Stimulated activated CD4-positive, alpha-beta T cell treated with anti-CD3 and anti-CD28 coated beads, Interleukin-4, amount 100 ng/mL, for 48 hours (primary cell): ENCODE results near the gene PDE8A.
"Not testable (repeated sequence)": the region's sequence is repeated elsewhere in the genome, so short reads cannot be mapped to it uniquely, and the experiment has no call there.

Source experiments
- DNase-seq, 2 donors: peaks; one replicate each; pipeline ENCODE4 v3.0.0-alpha.2; 2020; ENCODE audit warnings: low read depth in 2 of 2

PDE8A gene

GRCh38 chr15:85011160-85011571 lies 29.5 kb downstream of the PDE8A start:
- DNase-seq: no peak

GRCh38 chr15:85011724-85012123 lies 30.1 kb downstream of the PDE8A start:
- not testable (repeated sequence) for DNase-seq

DNA sequence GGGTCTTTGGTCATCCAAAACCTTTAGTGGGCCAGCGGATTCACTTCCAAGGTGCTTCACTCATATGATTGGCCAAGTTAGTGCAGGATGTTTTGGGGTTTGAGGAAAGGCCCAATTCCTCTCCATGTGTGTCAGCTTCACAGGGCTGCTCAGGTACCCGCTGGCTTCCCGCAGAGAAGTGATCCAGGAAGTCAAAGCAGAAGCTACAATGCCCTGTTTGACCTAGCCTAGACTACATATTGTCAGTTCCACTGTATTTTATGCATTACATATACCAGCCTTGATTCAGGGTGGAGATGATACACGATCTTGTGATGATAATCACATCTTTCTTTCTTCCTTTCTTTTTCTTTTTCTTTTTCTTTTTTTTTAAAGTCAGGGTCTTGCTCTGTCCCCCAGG lies 32.1 kb downstream of the PDE8A start:
- no peak for DNase-seq

- no peak for DNase-seq
These were observed 33.3 kb downstream of the PDE8A start for GRCh38 chr15:85014932-85015331.

DNA sequence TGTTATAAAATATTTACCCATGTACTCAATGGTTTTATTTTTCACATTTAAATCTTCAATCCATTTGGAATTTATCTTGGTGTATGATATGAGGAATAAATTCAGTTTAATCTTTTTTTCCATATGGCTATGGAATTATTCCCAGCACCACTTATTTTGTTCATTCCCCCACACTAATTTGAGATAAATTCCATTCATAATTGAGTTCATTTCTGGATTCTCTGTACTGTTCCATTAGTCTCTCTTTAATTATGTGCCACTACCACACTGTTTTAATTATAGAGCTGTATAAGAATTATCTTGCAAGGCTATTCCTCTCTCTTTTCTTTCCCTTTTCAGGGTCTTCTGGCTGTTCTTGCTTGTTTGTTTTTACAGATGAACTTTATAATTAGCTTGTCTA lies 34.6 kb downstream of the PDE8A start:
- no peak for DNase-seq

DNA sequence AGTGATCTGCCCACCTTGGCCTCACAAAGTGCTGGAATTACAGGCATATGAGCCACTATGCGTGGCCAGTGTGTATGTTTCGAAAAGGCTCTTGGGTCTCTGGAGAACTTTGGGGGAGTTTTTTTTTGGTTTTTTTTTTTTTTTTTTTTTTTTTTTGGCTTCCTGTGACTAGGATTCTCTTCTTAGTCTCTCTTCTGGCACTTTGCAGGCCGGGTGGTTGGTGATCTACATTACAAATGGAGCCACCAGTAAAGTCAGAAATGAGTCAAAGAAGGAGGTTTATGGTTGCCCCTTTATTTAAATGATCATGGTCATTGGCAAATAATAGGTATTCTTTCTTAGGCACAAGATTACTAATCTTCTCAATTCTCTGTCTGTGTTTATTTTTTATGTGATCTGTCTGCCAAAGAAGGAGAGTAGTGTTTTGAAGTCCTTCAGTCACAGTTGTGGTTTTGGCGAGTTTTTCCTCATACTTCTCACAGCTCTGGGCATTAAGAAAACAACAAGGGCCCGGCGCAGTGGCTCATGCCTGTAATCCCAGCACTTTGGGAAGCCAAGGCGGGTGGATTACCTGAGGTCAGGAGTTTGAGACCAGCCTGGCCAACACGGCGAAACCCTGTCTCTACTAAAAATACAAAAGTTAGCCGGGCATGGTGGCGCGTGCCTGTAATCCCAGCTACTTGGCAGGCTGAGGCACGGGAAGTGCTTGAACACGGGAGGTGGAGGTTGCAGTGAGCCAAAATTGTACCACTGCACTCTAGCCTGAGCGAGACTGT lies 38.3 kb downstream of the PDE8A start:
- no peak for DNase-seq

GRCh38 chr15:85021409-85021808 lies 39.8 kb downstream of the PDE8A start:
- DNase-seq: no peak

DNA sequence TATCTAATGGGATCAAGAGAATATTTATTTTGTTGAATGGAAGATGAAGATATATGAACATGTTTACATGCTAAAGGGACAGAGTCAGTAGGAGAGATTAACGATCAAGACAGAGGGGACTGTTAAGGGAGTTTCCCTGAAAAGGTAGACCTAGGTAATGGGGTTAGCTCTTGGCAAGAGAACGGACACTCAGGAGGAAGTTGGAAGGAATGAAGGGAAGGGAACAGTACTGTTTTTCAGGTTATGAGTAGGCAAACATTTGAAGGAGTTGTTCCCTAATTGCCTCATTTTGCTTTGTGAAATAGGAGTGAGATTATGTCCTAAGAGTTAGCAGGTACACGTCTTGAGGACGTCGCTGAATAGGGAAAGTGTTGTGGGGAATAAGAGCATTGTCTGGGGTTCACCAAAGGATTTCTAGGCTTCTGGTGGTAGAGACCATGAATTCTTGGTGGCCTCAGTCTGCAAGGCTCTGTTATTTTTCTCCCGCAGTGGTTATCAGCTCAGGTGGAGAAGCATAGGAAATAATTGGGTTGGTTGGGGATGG lies 41.3 kb downstream of the PDE8A start:
- DNase-seq: no peak

DNA sequence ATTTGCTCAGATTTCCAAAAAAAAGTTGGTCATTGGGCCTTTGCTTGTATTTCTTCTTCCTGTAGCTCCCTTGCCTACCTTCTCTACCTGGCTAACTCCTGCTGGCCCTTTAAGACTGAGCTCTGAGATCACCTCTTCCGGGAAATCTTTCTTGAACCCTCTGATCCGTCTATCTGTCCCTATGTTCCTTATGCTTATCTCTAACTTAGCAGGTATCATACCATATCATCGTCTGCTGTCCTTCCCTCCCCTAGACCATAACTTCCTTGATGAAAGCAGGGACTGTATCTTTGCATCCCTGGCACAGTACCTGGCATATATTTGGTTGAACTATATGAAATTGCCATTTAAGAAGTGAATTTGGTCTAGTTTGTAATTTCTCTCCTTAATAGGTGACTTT lies 42.3 kb downstream of the PDE8A start:
- no peak for DNase-seq

DNA sequence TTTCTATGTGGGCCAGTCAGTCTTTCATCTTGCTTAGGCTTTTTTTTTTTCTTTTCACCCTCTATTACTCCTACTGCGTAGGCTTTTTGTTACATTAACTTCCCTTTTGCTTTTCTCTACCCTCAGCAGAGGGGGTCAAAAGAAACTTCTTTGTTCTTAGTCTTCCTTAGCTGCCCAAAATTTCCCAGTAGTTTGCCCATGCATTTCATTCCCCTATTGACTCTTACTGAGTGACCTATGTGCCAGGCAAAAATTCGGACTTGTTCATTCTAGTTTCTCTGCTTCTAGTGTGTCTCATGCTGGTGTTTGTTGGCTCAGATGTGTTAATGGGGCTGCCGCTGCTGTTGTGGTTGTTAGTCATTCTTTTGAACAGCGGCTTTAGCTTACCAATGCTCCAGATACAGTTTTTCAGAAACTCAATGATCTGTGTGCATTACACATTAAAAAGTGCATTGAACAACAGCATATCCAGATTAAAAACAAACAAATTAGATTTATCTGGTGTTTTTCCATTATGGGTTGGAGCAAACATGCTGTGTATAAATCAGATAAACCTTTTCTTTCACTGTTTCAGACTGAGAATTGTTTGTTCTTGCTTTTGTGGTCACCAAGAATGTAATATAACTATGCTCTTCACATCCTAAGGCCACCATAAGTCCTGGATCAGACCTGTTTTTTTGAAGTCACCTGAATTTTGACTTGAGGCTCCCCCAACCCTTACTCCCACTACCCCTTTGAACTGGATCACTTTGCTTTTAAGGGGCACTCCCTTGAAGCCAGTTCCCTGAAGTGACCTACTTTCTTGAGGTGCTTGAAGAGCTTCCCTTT lies 43.1 kb downstream of the PDE8A start:
- no peak for DNase-seq

GRCh38 chr15:85025516-85026251 lies 44.0 kb downstream of the PDE8A start:
- no peak for DNase-seq

- no peak for DNase-seq
These were observed 44.8 kb downstream of the PDE8A start for GRCh38 chr15:85026304-85027032.

DNA sequence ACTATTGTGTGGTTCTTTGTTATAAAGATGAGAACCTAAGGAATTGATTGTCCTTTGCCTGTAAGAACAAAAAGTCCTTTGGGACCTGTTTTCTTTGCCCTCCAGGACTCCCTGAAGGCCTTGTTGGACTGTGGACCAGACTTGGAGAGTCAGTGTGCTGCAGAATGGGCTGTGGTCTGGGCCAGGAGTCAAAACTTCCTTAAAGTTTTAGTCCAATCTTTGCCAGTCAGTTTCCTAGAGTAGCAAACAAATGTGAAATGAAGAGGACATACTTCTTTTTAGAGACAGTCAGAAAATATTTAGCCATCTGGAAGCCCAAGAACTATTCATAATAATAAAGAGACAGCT lies 45.4 kb downstream of the PDE8A start:
- no peak for DNase-seq

DNA sequence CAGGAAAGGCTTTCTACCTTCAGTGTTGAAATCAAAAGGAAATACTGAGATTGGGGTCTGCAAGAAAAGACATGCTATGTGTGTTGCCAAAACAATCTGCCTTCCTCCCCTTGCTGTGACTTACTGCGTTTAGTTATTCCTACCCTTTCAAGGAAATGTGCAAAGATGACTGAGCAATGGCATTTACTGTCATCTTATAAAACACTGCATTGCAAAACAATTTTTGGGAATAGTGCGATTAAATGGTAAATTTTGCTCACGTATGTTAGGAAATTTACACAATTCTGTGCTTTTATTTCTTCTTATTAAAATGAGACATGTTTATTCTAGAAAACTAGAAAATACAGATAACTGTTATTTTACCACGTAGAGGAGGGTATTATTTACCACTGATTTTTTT lies 45.8 kb downstream of the PDE8A start:
- DNase-seq: no peak

DNA sequence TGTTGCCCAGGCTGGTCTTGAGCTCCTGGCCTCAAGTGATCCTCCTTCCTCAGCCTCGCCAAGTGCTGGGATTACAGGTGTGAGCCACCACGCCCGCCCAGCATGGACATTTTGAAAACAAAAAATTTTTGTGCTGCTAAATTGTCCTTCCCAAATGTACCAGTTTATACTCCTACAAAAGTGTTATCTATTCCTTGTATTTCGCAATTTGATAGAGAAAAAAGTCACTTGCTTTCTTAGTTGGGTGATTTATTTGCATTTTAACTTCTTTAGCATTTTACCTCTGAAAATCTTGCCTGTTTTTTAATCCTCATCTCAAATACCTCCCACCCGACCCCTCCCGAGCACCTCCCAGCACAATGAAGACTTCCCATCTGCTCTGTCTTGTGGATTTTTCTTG lies 46.8 kb downstream of the PDE8A start:
- DNase-seq: no peak

DNA sequence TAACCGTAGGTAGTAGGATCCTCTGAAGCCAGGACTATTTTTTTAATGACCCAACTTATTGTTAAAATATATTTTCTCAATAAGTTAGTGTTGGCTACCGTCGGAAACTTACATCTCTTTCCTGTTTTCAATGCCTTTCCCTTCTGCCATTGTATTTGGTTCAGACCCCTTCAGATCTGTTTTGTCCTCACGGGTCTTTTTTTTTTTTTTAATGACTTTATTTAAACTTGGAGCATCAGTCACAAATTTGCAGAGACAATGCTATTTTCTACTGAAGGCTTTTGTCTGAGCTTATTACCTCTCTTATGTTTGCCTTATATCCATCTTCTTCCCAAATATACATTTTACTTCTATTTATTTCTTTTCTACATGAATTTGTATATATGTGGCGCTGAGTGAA lies 47.6 kb downstream of the PDE8A start:
- DNase-seq: no peak

DNA sequence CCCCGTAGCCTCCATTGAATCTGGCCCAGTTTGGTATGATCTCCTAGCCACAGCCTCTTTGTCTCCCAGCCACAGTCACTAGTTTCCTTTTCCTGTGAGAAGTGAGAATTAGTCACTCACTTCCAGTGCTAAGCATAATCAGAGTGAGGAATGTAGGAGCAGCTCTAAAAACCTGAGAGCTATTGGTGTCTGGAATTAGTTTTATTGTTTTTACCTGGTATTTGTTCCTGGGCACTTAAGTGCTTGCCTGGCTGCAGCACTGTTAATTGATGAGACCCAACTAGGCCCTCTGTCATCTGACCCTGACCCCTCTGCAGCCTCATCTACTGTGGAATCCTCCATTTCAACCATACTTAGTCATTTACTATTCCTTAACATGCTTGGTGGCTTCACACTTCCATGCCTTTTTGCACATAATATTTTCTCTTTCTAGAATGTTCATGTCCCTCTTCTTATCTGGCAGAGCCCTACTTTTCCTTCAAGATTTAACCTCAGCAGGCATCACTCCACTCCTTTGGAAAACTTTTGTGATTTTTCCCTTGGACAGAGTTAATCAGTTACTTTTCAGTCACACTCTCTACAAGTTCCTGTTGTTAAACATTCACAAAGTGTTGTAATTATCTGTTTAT lies 48.8 kb downstream of the PDE8A start:
- no peak for DNase-seq

- DNase-seq: no peak
These were observed 49.7 kb downstream of the PDE8A start for GRCh38 chr15:85031086-85031943.

DNA sequence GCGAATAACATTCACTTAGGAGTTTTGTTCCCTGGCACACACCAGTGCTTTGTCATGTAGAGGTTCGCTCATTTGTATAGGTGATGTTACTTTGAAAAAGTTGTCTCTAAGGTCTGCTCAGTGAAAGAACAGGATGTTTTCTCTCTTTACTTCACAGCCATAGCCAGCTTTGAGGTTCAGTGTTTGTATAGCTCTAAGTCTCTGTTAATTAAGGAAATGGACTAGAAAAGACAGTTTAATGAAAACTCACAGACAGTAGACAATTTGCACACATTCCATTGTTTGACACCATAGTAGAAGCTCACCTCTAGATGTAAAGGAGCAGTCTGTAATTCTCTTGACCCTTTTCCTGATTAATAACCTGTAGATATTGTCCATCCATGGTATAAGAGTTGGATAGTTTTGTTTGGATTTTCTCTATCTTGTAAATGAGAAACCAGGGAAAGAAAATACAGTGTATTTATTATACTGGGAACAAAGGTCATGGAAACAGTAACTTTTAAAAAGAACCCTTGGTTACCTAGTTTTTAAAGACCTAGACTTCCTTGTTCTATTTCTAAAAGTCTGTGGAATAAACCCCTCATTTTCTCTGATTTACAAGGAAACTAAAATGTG lies 50.4 kb downstream of the PDE8A start:
- DNase-seq: no peak

DNA sequence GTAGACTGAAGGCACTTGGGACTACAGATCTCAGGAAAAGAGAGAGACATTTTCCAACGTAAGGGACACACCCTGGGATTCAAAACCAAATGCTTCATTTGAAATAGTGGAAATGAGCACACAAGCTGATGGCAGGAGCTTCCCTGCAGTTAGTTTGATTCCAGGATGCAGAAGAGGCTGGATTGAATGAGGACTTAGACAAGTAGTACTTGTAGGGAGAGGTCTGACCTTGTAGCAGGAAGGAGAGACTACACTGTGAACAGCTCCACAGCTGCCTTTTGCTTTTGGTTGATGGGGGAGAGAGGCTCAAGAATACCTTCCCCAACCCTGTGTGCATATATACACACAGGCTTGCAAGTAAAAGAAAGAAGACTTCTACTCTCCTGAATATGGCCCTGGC lies 51.5 kb downstream of the PDE8A start:
- no peak for DNase-seq
